IPS-NIHi7 (cell line): ENCODE measurements around the gene DPP8.
A peak's percentile ranks its signal among the peaks of the same experiment; 100 is the strongest.

Experiments
- DNase-seq: peaks from one replicate; pipeline ENCODE4 v3.0.0; 2012; ENCODE audit warnings: mixed read lengths; ENCODE audit errors: extremely low spot score

Gene DPP8

DNA sequence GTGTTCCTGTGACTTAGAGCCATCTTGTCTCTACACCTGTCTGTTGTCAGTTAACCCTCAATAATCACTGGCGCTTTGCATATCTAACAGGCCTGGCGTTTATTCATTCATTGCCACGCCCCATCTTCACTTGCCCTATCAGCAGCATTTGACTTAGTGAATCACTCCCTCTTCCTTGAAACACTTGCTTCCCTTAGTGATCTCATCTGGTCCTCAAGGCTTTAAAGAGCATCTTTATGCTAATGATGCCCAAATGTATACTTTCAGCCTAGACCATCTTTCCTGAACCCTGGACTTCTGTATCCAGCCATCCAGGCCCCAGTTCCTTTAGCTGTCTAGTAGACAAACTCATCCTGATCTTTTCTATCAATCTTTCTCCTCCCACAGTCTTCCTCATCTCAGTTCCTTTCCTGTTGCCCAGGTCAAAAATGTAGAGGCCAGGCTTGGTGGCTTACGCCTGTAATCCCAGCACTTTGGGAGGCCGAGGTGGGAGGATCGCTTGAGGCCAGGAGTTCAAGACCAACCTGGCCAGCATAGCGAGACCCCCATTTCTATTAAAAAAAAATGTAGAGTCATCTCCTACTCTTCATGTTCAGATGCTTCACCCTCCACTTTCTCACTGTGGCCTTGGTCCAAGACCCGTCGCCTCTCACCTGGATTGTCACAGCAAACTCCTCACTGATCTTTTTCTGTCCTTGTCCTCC, 93.4 kb downstream of the DPP8 start:
- no peak for DNase-seq

DNA sequence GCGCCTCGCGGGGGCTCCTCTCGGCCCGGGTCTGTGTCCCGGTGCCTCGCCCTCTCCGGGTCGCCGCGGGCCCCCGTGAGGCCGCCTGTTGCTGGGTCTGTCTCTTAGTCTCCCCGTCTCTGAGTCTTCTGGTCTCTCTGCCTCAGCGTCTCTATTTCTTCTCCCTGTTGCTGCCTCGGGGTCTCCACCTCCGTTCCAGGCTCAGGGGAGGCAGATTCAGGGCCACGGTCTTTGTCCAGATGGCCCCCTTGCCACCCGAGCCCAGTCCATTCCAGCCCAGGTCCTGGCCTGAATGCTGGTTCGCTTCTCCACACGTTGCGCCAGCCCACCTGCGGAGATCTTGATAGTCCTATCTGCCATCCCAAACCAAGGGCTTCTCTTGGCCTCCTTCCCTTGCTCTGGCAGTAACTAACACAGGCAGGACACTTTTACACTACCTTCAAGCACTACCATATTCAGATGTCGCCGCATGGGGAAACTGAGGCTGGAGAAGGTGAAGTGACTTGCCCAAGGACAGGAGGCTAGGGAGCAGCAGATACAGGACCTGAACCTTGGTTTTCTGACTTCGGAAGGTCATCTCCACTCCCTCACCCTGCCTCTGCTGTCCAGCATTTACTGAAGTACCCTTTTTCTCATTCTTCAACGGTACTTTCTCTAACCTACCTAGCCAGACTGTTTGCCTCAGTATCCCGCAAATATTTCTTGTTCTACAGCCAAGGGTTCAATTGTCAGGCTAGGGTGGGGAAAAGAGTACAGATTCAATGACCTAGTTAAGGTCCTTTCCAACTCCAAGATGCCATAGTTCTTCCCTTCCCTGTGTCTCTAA, 94.1 kb downstream of the DPP8 start:
- DNase-seq = no peak

DNA sequence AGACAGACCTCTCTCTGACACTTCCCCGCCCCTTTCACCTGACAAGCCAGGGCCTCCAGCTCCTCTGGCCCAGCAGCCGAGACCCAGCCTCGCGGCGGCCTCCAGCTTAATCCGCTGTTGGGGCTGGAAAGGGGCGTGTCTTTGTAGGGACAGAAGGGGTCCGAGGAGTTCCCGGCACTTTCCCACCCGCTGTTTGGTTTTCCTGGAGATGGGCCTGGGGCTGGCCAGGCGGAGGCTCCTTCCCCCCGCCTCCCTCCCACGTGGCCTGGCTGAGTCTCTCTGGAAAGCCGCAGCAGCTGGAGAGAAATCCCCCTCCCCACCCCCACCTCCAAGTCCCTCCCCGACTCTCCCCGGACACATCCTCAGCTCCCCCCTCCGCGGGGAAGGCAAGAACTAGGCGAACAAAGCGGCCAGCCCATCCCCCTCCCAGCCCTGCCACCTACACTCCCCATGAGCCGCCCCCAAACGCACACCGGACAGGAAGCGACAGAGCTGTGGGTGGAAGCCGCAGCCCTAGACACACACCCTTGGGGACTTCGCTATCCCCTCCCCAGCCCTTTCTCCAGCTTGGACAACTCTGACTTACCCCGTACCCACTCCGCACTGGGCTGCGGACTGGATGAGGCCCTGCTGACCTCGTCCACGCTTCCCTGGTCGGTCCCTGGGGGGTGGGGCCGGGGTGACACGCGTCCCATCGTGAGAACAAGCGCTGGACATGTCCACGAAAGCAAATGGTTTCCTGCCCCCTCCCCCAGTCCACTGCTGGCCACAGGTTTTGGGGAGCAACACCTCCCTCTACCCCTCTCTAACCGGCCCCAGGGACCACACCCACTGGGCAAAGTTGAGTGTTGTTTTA, 95.9 kb downstream of the DPP8 start:
- peak; percentile 87 for DNase-seq

DNA sequence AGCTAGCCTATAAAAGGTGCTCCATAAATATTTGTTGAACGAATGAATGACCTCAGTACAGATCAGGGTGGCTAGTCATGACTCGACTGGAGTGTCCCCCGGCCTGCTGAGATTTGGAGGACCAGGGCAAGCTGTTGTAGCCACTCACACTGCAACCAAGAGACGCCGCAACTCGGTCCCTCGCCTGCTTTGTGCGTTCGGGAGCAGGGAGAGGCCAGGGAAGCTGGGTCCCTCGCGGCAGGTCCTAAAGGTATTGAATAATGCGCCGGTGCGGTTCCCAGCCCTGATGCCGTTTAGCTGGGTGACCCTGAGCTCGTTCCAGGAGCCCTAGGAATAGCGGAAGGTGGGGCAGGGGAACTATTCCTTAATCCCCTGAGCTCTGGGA, 96.5 kb downstream of the DPP8 start:
- no peak for DNase-seq

DNA sequence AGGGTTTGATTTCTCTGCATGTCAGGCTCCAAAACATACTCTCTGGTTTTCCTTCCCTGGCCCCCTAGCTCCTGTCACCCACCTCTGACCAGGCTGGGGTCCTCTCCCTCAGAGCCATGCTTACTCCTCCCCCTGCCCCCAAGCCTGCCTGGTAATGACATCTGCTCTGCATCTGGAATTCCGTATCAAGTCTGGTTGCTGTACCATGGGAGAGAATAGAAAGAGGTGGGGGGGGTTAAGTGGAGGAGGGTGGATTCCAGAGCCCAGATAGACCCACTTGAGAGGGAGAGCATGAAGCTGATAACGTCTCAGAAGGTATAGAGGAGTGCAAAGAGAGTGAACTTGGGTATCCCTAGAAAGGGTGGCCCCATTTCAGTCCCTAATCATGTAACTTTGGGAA, 98.9 kb downstream of the DPP8 start:
- no peak for DNase-seq

DNA sequence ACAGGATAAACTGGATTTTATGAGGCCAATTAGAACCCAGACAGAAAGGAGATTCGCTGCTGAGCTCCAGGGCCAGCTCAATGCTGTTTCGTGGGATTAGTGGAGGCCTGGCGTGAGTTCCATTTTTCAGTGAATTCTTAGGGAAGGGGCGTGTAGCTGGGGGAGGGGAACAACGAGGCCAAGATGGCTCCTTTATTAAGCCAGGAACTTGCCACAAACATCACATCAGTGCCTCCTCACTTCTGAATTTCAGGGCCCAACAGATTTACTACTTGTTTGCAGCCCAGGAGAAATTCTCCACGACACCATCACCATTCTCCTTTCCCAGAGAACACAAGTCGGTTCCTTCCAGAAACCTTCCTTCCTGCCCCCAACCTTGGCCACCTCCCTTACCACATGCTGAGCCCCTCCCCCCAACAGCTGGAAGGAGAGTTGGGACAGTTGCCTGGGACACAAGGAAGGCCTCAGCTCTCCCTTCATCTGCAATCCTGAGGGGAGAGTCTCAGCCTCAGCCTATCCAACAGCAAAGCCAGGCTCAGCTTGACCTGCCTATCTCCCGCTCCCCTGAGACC, 100.6 kb downstream of the DPP8 start:
- peak; percentile 63 for DNase-seq

DNA sequence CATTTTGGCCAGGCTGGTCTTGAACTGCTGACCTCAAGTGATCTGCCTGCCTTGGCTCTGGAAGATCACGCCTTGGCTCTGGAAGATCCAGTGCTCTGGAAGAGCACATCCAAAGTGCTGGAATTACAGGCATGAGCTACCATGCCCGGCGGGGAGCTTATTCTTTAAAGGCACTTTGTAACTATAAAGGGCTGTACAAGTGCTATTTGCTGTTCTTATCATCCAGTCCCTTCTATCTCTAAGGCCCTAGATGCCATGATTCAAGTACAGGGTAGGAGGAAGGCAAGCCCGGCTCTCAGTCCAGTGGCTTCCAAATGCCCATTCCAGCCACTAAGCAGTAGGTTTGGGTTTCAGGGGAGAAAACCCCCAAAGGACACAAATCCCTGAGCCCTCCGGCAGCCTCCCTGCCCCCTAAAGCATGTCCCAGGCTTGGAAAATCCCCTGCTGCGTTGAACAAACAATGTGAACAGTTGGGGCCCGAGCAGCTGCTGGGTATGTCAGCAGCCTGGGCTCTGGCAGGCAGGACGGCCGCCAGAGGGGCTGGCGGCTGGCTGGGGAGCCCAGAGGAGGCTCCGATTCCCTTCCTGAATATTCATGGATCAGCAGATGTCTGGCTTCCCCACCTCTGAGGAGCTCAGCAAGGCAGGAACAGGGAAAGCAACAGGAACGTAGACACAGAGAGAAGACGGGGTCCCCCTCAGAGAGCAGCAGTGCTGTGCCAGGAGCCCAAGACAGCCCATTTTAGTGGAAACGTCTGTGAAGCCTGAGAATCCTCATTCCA, 102.5 kb downstream of the DPP8 start:
- DNase-seq = peak; percentile 84

DNA sequence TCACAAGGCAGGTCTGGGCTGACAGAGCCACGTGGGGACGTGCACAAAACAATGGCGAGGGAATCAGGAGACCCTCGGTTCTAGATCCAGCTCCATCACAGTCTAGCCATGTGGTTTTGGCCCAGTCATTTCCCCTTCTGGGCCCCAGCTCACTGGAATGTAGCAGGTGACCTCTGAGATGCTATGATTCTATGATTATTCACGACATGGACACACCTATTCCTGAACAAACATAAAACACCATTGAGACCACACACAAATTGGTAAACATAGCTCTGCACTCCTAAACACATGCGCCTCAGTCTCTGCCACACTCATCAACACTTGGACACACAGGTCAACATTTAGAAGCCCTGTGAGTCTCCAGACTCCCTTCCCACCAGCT, 103.7 kb downstream of the DPP8 start:
- no peak for DNase-seq

DNA sequence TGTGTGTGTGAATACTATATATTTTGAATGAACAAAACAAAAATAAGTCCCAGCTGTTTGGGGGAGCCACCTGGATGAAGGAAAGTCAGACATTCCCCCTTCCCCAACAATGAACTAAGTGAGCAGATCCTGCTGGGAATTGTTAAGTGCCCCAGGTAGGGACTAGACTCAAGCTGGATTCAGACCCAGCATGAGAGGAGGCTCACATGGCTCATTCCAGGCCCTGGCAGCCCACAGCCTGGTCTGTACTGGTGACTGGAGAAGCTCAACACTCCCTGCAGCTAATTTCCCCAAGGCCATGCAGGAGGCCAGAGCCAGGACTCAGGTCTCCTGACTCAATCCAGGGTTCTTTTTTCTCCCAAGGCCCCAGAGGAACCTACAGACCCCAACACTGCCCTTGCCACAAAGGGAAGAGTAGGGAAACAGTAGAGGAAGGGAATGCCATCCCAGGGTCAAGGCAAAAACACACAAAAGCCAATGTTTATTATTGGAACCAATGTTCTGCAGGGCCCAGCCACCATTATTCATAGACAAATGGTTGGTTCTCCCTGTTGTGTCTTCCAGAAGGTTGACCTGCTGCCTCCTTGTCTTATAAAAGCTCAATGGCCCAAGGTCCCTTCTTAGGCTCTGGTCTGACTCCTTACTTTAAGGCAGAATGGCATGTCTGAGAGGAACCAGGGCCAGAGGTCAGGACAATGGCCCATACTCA, 104.3 kb downstream of the DPP8 start:
- DNase-seq = no peak

DNA sequence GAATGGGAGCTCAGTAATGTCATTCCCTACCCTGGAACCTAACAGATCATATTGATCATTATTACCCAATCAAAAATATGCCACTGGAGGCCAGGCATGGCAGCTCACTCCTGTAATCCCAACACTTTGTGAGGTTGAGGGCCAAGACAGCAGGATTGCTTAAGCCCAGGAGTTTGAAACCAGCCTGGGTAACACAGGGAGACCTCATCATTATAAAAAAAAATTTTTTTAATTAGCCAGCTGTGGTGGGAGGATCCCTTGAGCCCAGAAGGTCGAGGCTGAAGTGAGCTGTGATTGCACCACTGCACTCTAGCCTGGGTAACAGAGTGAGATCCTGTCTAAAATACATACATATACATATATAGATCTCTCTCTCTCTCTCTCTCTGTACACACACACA, 104.9 kb downstream of the DPP8 start:
- no peak for DNase-seq

DNA sequence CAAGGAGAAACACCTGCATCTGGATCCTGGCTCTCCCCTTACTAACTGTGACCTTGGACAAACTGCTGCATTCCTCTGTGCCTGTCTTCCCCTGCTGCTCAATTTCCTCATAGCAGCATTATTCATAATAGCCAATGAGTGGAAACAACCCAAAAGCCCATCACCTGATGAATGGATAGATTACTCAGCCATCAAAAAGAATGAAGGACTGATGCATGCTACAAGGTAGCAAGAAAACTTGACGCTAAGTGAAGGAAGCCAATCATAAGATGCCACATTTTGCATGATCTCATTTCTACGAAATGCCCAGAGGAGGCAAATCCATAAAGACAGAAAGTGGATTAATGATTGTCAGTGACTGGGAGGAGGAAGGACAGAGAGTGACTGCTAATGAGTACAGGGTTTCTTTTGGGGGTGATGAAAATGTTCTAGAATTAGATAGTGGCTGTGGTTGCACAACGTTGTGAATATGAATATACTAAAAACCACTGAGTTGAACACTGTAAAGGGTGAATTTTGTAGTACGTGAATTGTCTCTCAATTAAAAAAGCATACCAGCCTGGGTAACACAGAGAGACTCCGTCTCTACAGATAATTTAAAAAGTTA, 105.9 kb downstream of the DPP8 start:
- no peak for DNase-seq

DNA sequence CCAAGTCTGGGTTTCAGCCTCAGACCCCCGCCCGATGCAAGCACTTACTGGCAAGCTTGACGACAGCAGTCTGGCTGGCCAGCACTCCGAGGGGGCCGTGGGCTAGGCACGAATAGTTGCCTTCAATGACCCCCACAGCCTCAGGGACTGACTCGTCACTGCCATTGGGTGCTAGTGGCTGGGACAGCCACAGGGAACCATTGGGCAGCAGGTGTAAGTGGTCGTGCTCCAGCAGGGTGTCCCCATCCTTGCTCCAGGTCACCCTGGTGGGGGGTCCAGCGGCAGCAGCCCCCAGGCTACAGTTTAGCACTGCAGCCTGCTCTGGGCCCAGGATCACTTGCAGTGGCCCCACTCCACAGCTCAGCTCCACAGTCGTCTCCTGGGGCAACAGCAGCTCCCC, 106.5 kb downstream of the DPP8 start:
- DNase-seq = no peak

DNA sequence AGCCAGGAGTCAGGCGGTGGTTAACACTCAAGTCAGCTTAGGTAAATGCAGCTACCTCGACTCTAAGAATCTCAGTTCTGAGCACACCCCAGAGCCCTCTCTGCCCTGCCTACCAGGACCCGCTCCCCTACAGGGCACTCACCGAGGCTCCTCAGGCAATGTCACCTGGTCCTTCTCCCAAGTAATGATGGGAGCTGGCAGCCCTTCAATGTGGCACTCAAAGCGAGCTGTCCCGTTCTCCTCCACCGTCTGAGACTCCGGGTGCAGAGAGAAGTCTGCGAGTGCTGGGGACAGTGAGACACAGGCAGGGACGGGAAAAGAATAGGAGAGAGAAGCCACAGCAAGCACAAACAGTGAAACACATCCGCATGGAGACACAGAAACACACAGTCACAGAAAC, 107.5 kb downstream of the DPP8 start:
- DNase-seq = no peak

DNA sequence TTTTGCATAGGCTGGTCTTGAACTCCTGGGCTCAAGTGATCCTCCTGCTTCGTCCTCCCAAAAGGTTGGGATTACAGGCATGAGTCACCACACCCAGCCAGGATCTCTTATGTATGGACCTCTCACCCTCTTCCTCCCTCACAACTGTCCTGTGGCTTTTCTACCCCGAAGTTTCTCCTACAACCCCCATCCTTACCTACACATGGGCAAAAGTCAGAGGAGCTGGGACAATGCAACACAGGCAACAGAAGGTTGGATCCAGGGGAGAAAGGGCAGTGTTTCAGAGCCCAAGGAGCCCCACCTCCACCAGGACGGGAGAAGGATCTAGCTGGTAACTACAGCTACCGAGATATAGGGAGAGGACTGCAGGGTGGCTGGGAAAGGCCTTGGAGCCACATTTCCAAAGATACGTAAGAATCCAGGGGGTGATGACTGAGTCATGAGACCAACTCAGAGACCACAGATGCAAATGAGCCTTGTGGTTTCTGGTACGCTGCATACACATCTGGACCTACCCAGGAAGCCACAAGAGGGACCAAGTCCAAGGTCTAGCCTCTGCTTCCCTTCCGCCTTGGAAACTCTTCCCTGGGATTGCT, 108.4 kb downstream of the DPP8 start:
- no peak for DNase-seq

DNA sequence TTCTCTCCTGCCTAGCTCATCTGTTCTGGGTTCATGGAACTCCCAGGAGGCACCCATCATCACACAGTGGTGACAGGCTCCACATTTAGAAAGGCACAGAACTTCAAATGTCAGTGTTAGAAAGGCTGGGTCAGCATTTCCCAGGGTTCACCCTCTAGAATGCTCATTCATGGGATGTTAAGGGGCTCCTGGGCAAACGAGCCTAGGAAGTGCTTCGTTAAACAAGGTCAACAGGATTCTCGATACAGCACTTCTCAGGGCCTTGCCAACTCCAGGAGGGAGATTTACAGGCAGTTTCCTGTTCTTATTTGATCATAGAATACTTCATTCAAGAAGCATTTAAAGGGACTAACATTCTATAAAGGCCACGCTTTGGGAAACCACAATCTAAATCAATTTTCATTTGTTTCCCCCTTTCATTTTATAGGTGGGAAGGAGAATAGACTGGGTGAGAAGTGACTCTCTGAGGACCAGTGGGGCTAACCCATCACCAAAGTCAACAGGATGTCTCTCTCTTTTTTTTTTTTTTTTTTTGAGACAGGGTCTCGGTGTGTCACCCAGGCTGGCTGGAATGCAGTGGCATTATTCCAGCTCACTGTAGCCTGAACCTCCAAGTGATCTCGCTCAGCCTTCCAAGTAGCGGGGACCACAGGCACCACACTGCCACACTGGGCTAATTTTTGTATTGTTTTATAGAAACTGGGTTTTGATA, 109.0 kb downstream of the DPP8 start:
- DNase-seq = no peak

DNA sequence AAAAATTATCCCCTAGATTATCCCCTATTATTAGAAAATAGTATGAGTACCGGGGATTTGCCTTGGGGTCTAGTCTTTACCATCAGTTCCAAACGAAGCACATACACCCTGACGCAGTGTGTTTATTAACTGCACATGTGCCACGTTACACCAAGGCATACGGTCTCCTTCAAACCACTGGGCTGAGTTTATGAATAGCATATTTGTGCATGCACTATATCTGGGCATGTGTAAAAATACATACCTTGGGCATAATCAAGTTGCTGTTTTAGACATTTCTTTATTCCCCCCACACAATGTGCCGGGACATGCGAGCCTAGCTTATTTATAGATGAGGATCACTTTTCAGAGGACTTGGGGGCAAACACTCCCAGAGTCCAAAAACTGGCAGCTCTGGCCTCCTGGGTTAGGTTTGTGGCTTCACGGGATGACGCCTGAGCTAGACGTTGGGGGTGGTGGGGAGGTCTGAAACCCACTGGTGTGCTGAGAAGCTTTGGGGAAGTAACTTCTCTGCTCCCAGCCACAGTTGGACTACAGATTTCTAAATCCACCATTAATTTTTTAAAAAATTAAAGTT, 111.0 kb downstream of the DPP8 start:
- DNase-seq = no peak

DNA sequence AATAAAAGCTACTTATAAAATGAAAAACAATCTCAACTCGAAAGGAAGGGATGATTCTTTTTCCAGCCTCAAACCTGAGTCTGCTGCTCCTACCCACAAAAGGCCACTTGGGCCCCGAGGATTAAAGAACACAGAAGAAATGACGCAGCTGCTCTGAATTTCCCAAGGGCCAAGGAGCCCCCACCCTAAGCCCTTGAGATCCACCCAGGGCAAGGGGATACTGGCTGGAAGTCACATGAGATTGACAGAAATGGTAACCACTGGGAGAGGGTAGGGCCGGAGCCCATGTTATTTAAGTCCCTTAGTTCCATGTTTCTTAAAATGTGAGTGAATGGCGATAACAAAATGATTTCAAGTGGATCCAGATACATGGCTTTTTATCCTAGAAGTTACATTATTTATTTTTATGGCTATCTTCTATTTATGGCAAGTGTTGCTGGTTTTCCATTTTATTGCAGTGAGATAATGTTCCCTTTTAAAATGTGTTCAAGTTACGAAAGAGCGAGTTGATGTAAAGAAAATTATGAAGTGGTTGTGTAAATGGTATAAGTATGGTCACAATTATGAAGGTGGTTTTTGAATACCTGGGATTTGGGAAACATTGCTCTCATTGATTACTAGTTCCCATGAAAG, 111.6 kb downstream of the DPP8 start:
- DNase-seq = no peak

DNA sequence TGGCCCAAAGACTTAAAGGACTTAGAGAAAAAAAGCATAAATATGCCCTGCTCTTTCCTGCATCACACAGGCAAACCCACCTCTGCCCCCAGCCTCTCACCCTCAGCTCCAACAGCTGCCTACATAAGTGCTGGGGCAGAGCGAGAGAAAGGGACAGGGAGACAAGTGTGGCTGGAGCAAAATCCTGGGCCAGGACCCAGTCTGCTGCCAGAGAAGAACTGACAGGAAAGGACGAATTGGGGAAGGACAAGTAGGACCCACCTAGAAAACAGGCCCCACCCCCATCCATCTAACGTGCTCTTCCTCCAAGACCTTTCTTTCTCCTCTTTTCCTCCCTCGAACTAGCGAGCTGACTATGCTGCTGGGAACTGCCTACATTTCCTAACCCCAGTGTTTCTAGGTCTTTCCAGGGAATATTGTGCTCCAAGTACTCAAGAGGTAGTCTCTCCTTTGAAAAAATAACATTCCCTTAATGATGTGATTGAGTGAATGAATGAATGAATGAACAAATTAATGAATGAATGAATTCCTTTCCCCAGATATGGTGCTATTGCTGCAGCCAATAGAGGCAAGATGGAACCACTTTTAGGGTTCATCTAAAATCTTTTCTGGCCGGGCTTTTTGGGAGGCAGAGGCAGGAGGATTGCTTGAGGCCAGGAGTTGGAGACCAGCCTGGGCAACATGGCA, 113.2 kb downstream of the DPP8 start:
- DNase-seq = no peak
